ENCODE results near the gene GNB5.

- TF ChIP-seq, protein P1, sequence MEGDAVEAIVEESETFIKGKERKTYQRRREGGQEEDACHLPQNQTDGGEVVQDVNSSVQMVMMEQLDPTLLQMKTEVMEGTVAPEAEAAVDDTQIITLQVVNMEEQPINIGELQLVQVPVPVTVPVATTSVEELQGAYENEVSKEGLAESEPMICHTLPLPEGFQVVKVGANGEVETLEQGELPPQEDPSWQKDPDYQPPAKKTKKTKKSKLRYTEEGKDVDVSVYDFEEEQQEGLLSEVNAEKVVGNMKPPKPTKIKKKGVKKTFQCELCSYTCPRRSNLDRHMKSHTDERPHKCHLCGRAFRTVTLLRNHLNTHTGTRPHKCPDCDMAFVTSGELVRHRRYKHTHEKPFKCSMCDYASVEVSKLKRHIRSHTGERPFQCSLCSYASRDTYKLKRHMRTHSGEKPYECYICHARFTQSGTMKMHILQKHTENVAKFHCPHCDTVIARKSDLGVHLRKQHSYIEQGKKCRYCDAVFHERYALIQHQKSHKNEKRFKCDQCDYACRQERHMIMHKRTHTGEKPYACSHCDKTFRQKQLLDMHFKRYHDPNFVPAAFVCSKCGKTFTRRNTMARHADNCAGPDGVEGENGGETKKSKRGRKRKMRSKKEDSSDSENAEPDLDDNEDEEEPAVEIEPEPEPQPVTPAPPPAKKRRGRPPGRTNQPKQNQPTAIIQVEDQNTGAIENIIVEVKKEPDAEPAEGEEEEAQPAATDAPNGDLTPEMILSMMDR (IDR thresholded peaks at IDR 0.05; ENCODE audit: poor library complexity), result no peak
- TF ChIP-seq EZH2phosphoT487 (IDR thresholded peaks at IDR 0.05; ENCODE audit: low read depth, severe bottlenecking, unreplicated experiment), result no peak
- no peak for TF ChIP-seq EZH2 (IDR thresholded peaks at IDR 0.05; ENCODE audit: borderline replicate concordance)
Measured at GRCh38 chr15:52102463-52102862, 88.7 kb downstream of the GNB5 start.

Measured in hepatocyte (in vitro differentiated cells).